HUES64 (cell line): ENCODE measurements around the gene VEZF1.

Experiments used
- H3K27ac ChIP-seq: 2 replicates; pipeline ENCODE4 v1.7.0; 2013; ENCODE audit warnings: low read depth, low read length, inconsistent platforms
- H3K27me3 ChIP-seq: 2 replicates; pipeline ENCODE4 v1.6.1; 2013; ENCODE audit warnings: mild to moderate bottlenecking, low read length; ENCODE audit not compliant: insufficient read depth
- H3K36me3 ChIP-seq: 2 replicates; pipeline ENCODE4 v1.6.1; 2013; ENCODE audit warnings: mild to moderate bottlenecking, low read length; ENCODE audit not compliant: insufficient read depth
- H3K4me1 ChIP-seq: 2 replicates; pipeline ENCODE4 v1.6.1; 2013; ENCODE audit warnings: mild to moderate bottlenecking, low read length, moderate library complexity; ENCODE audit not compliant: insufficient read depth
- H3K4me3 ChIP-seq: 2 replicates; pipeline ENCODE4 v1.5.1; 2013; ENCODE audit warnings: mild to moderate bottlenecking, low read length, moderate library complexity
- H3K9ac ChIP-seq: 2 replicates; pipeline ENCODE4 v1.6.1; 2013; ENCODE audit warnings: mild to moderate bottlenecking, low read depth, low read length
- H3K9me3 ChIP-seq: 2 replicates; pipeline ENCODE4 v1.6.1; 2013; ENCODE audit warnings: low read depth, low read length; ENCODE audit not compliant: insufficient read depth
- WGBS: fragments of 150-250, 120-280 bp; methylation state at CpG from one replicate; pipeline ENCODE4 v1.1.7; 2013; ENCODE audit warnings: missing lambda C conversion rate; 5-methylcytosine and 5-hydroxymethylcytosine counted together

The VEZF1 gene

GRCh38 chr17:57995076-57995956 is 7.3 kb upstream of the VEZF1 start:
- peaks cover 30% of the 10 kb centered on the region for H3K36me3 ChIP-seq
- 69% methylated on average over 4 of the region's 4 CpGs for WGBS
- peaks cover 9% of the 10 kb centered on the region for H3K4me1 ChIP-seq
- H3K27ac ChIP-seq: no peak overlapping the region
- H3K27me3 ChIP-seq: no peaks in the 10 kb centered on the region
- H3K4me3 ChIP-seq: no peak overlapping the region
- no peak overlapping the region for H3K9ac ChIP-seq
- no peaks in the 10 kb centered on the region for H3K9me3 ChIP-seq

GRCh38 chr17:57994436-57994835 is 6.4 kb upstream of the VEZF1 start:
- Histone ChIP-seq H3K4me1 (peaks cover 16% of the 10 kb centered on the region), H3K4me3 (no peak overlapping the region), H3K27me3 (no peaks in the 10 kb centered on the region), H3K27ac (no peak overlapping the region), H3K9me3 (no peaks in the 10 kb centered on the region), H3K36me3 (peaks cover 22% of the 10 kb centered on the region), H3K9ac (no peak overlapping the region)
- 77% methylated on average over 2 of the region's 2 CpGs for WGBS

GRCh38 chr17:57993471-57994365 is 5.7 kb upstream of the VEZF1 start:
- Histone ChIP-seq H3K4me3 (no peak overlapping the region), H3K27ac (no peak overlapping the region), H3K36me3 (peaks cover 15% of the 10 kb centered on the region), H3K9ac (no peak overlapping the region), H3K27me3 (no peaks in the 10 kb centered on the region), H3K4me1 (peaks cover 23% of the 10 kb centered on the region), H3K9me3 (no peaks in the 10 kb centered on the region)
- 64% methylated on average over 3 of the region's 3 CpGs for WGBS

- Histone ChIP-seq H3K9me3 (no peaks in the 10 kb centered on the region), H3K36me3 (no peaks in the 10 kb centered on the region), H3K27ac (no peak overlapping the region), H3K27me3 (no peaks in the 10 kb centered on the region), H3K4me3 (no peak overlapping the region), H3K4me1 (peaks cover 26% of the 10 kb centered on the region), H3K9ac (no peak overlapping the region)
Observed at GRCh38 chr17:57991537-57991936, 3.5 kb upstream of the VEZF1 start.

GRCh38 chr17:57990037-57990436 is 2.0 kb upstream of the VEZF1 start:
- WGBS: 97% methylated on average over 2 of the region's 2 CpGs
- H3K27ac ChIP-seq: no peak overlapping the region
- no peak overlapping the region for H3K4me3 ChIP-seq
- no peaks in the 10 kb centered on the region for H3K27me3 ChIP-seq
- H3K9ac ChIP-seq: no peak overlapping the region
- 0 out of 2 replicates have a peak, but pooled peaks cover 3% of the 10 kb centered on the region for H3K36me3 ChIP-seq
- H3K9me3 ChIP-seq: no peaks in the 10 kb centered on the region
- H3K4me1 ChIP-seq: peaks cover 39% of the 10 kb centered on the region

- H3K4me1 ChIP-seq: peaks cover 38% of the 10 kb centered on the region
- WGBS: 6% methylated on average over 51 of the region's 54 CpGs
- H3K9ac ChIP-seq: peak overlapping the region; percentile 84
Observed at GRCh38 chr17:57988301-57989250, 522 bp upstream of the VEZF1 start.

GRCh38 chr17:57986841-57987580 is 1.0 kb downstream of the VEZF1 start:
- WGBS: under 1% methylated on average over 28 of the region's 38 CpGs
- H3K9me3 ChIP-seq: no peaks in the 10 kb centered on the region
- peaks cover 41% of the 10 kb centered on the region for H3K4me1 ChIP-seq

More at GRCh38 chr17:57988301-57989250, 522 bp upstream of the VEZF1 start:
- peak overlapping the region; percentile 82 for H3K4me3 ChIP-seq
- H3K27ac ChIP-seq: peak overlapping the region; percentile 92
- H3K36me3 ChIP-seq: peaks cover 17% of the 10 kb centered on the region; the same call in 1 of the 2 replicates
- H3K9me3 ChIP-seq: no peaks in the 10 kb centered on the region
- no peaks in the 10 kb centered on the region for H3K27me3 ChIP-seq

GRCh38 chr17:57985675-57985974 is 2.4 kb downstream of the VEZF1 start:
- H3K4me1 ChIP-seq: peaks cover 41% of the 10 kb centered on the region
- peaks cover 45% of the 10 kb centered on the region for H3K36me3 ChIP-seq
- H3K9ac ChIP-seq: no peak overlapping the region
- H3K27me3 ChIP-seq: no peaks in the 10 kb centered on the region
- no peak overlapping the region for H3K27ac ChIP-seq
- H3K4me3 ChIP-seq: peak overlapping the region; percentile 82; the same call in 1 of the 2 replicates
- H3K9me3 ChIP-seq: no peaks in the 10 kb centered on the region
- WGBS: 86% methylated on average over 1 of the region's 1 CpG

More at GRCh38 chr17:57986841-57987580, 1.0 kb downstream of the VEZF1 start:
- Histone ChIP-seq H3K4me3 (peak overlapping the region; percentile 82), H3K36me3 (peaks cover 31% of the 10 kb centered on the region), H3K9ac (peak overlapping the region; percentile 84), H3K27ac (peak overlapping the region; percentile 92), H3K27me3 (no peaks in the 10 kb centered on the region)

GRCh38 chr17:57984936-57985674 is 2.9 kb downstream of the VEZF1 start:
- no peaks in the 10 kb centered on the region for H3K9me3 ChIP-seq
- H3K4me1 ChIP-seq: peaks cover 41% of the 10 kb centered on the region
- no peak overlapping the region for H3K9ac ChIP-seq
- H3K27ac ChIP-seq: no peak overlapping the region
- WGBS: 93% methylated on average over 2 of the region's 4 CpGs
- no peaks in the 10 kb centered on the region for H3K27me3 ChIP-seq
- peak overlapping the region; percentile 82; the same call in 1 of the 2 replicates for H3K4me3 ChIP-seq
- peaks cover 50% of the 10 kb centered on the region for H3K36me3 ChIP-seq
